Measurements from ENCODE around the gene HGS.

Gene HGS

GRCh38 chr17:81656118-81656743 is 27.6 kb upstream of the HGS start, which contains the start of gene PDE6G:
Gene PDE6G, minus strand, starts transcription at chr17:81656542. Its CDS starts 3,237 bp downstream, at chr17:81653305.
- DNase-seq (ENCODE audit: low read depth) = no peak
- no peak within 1 kb of the TSS for H3K4me3 ChIP-seq (ENCODE audit: low read length)
- no peak for TF ChIP-seq CTCF (IDR thresholded peaks at IDR 0.05; ENCODE audit: insufficient read depth, low read depth, low read length, missing control alignments)

GRCh38 chr17:81656835-81657234 is 27.0 kb upstream of the HGS start:
- DNase-seq (ENCODE audit: low read depth) = no peak
- no peak overlapping the region for H3K4me3 ChIP-seq (ENCODE audit: low read length)
- TF ChIP-seq CTCF (IDR thresholded peaks at IDR 0.05; ENCODE audit: insufficient read depth, low read depth, low read length, missing control alignments) = no peak

- no peak overlapping the region for H3K4me3 ChIP-seq (ENCODE audit: low read length)
- no peak for DNase-seq (ENCODE audit: low read depth)
- no peak for TF ChIP-seq CTCF (IDR thresholded peaks at IDR 0.05; ENCODE audit: insufficient read depth, low read depth, low read length, missing control alignments)
These were observed 24.8 kb upstream of the HGS start for GRCh38 chr17:81659038-81659437.

GRCh38 chr17:81660441-81660840 is 23.4 kb upstream of the HGS start:
- no peak for TF ChIP-seq CTCF (IDR thresholded peaks at IDR 0.05; ENCODE audit: insufficient read depth, low read depth, low read length, missing control alignments)
- H3K4me3 ChIP-seq (ENCODE audit: low read length) = no peak overlapping the region
- DNase-seq (ENCODE audit: low read depth) = no peak

- DNase-seq (ENCODE audit: low read depth) = no peak
- TF ChIP-seq CTCF (IDR thresholded peaks at IDR 0.05; ENCODE audit: insufficient read depth, low read depth, low read length, missing control alignments) = no peak
- H3K4me3 ChIP-seq (ENCODE audit: low read length) = no peak overlapping the region
These were observed 21.8 kb upstream of the HGS start for GRCh38 chr17:81662002-81662401.

GRCh38 chr17:81664051-81664470 is 19.8 kb upstream of the HGS start:
- H3K4me3 ChIP-seq (ENCODE audit: low read length) = no peak overlapping the region
- peak; percentile 53 for DNase-seq (ENCODE audit: low read depth)
- no peak for TF ChIP-seq CTCF (IDR thresholded peaks at IDR 0.05; ENCODE audit: insufficient read depth, low read depth, low read length, missing control alignments)
